A549 (cell line): Measurements from ENCODE around the gene MTG2.

Experiments
- ELK1 ChIP-seq: fragments of 150-350 bp; IDR thresholded peaks from 2 replicates; pipeline ENCODE4 v1.6.1; 2014; ENCODE audit warnings: low read depth, mild to moderate bottlenecking, low read length
- EP300 ChIP-seq, 2 experiments: fragments of >200 bp; sonication (Bioruptor Twin); formaldehyde crosslinking; IDR thresholded peaks; 2 replicates in 1 of 2; 3 replicates in 1 of 2; pipeline ENCODE4 v1.6.1; 2016 to 2017
- FOXS1 ChIP-seq: fragments of 250-450 bp; sonication (Bioruptor Pico); IDR thresholded peaks from 2 replicates; pipeline ENCODE4 v1.5.0; 2020; ENCODE audit warnings: mild to moderate bottlenecking, moderate library complexity
- MAZ ChIP-seq: fragments of 150-350 bp; IDR thresholded peaks from 2 replicates; pipeline ENCODE4 v1.6.1; 2014; ENCODE audit warnings: antibody characterized with exemption, low read depth, low read length, borderline replicate concordance
- POLR2A ChIP-seq: IDR thresholded peaks from 2 replicates; pipeline ENCODE4 v1.6.1; 2012; ENCODE audit warnings: mild to moderate bottlenecking, low read length
- RCOR1 ChIP-seq: fragments of 150-350 bp; IDR thresholded peaks from 2 replicates; pipeline ENCODE4 v1.6.1; 2014; ENCODE audit warnings: antibody characterized with exemption, low read length, low read depth
- SMC3 ChIP-seq: fragments of >200 bp; sonication (Bioruptor Twin); formaldehyde crosslinking; IDR thresholded peaks from 3 replicates; pipeline ENCODE4 v1.6.1; 2018; ENCODE audit warnings: inconsistent platforms
- TF ChIP-seq, protein P1 (sequence below): fragments of >200 bp; sonication (Bioruptor Twin); formaldehyde crosslinking; IDR thresholded peaks from 3 replicates; pipeline ENCODE4 v1.5.1; 2016

GRCh38 chr20:62236200-62236599, 53.4 kb downstream of the MTG2 start:
- TF ChIP-seq RCOR1 (no peak), MAZ (no peak), FOXS1 (no peak), POLR2A (no peak), EP300 (IDR thresholded peaks at IDR 0.05) (no peak), SMC3 (no peak), ELK1 (no peak)
- TF ChIP-seq, protein P1, sequence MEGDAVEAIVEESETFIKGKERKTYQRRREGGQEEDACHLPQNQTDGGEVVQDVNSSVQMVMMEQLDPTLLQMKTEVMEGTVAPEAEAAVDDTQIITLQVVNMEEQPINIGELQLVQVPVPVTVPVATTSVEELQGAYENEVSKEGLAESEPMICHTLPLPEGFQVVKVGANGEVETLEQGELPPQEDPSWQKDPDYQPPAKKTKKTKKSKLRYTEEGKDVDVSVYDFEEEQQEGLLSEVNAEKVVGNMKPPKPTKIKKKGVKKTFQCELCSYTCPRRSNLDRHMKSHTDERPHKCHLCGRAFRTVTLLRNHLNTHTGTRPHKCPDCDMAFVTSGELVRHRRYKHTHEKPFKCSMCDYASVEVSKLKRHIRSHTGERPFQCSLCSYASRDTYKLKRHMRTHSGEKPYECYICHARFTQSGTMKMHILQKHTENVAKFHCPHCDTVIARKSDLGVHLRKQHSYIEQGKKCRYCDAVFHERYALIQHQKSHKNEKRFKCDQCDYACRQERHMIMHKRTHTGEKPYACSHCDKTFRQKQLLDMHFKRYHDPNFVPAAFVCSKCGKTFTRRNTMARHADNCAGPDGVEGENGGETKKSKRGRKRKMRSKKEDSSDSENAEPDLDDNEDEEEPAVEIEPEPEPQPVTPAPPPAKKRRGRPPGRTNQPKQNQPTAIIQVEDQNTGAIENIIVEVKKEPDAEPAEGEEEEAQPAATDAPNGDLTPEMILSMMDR = no peak
